H1 (cell line): ENCODE results near the gene COMMD6. TPM values are rescaled to one million over a fixed set of nuclear protein-coding genes. Genes with fewer than 3 reads are reported as not detected.

Experiments
- SP1 ChIP-seq: IDR thresholded peaks from 2 replicates; pipeline ENCODE4 v1.6.1; 2011; ENCODE audit warnings: low read depth, low read length
- SUZ12 ChIP-seq: fragments of 200-600 bp; sonication (generic); IDR thresholded peaks from 2 replicates; pipeline ENCODE4 v1.6.1; 2012; ENCODE audit warnings: mild to moderate bottlenecking, inconsistent platforms, low read length, moderate library complexity, mixed read lengths
- polyA plus RNA-seq, 7 experiments: library from polyadenylated mRNA; depleted of rRNA in 3 of 7; stranded (reverse) in 5 of 7; unstranded in 2 of 7; fragments of >200 nt in 5 of 7; fragments of 200-250 nt in 2 of 7; gene quantifications; 1 replicate in 5 of 7; 2 replicates in 1 of 7; 4 replicates in 1 of 7; pipeline versions ENCODE4 v1.2.1 to v1.2.3, GENCODE V29; 2011 to 2013; ENCODE audit warnings: missing spikeins in 2 of 7, mixed read lengths in 2 of 7
- total RNA-seq: library from RNA; stranded (reverse); fragmentation: NEBNext Ultra II Directional; extraction: Animal tissue kit (Norgen Biotek cat#: 25700); gene quantifications from 2 replicates; pipeline ENCODE4 v1.2.1, GENCODE V29; 2021
- TF ChIP-seq, protein P1 (sequence below): fragments of 300-600 bp; sonication (generic); IDR thresholded peaks from 2 replicates; pipeline ENCODE4 v1.7.1; 2012; ENCODE audit warnings: low read length, moderate library complexity, mild to moderate bottlenecking, inconsistent platforms; ENCODE audit not compliant: insufficient replicate concordance
- TF ChIP-seq, protein P2 (sequence below): IDR thresholded peaks from 2 replicates; pipeline ENCODE4 v1.6.1; 2011; ENCODE audit warnings: low read length, improper control_type of control experiment

COMMD6 gene
- total and polyA plus RNA-seq, 2 of the 8 experiments (the other 6 are each of a cell fraction or from before 2014, with no cell fraction given): 53.2 to 122 TPM

DNA sequence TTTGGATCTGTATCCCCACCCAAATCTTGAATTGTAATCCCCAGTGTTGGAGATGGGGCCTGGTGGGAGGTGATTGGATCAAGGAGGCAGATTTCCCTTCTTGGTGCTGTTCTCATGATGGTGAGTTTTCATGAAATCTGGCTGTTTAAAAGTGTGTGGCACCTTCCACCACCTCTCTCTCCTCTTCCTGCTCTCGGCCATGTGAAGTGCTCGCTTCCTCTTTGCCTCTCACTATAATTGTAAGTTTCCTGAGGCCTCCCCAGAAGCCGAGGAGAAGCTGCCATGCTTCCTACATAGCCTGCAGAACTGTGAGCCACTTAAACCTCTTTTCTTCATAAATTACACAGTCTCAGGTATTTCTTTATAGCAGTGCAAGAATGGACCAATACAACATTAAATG, 15.7 kb downstream of the COMMD6 start (continued):
- TF ChIP-seq, protein P1, sequence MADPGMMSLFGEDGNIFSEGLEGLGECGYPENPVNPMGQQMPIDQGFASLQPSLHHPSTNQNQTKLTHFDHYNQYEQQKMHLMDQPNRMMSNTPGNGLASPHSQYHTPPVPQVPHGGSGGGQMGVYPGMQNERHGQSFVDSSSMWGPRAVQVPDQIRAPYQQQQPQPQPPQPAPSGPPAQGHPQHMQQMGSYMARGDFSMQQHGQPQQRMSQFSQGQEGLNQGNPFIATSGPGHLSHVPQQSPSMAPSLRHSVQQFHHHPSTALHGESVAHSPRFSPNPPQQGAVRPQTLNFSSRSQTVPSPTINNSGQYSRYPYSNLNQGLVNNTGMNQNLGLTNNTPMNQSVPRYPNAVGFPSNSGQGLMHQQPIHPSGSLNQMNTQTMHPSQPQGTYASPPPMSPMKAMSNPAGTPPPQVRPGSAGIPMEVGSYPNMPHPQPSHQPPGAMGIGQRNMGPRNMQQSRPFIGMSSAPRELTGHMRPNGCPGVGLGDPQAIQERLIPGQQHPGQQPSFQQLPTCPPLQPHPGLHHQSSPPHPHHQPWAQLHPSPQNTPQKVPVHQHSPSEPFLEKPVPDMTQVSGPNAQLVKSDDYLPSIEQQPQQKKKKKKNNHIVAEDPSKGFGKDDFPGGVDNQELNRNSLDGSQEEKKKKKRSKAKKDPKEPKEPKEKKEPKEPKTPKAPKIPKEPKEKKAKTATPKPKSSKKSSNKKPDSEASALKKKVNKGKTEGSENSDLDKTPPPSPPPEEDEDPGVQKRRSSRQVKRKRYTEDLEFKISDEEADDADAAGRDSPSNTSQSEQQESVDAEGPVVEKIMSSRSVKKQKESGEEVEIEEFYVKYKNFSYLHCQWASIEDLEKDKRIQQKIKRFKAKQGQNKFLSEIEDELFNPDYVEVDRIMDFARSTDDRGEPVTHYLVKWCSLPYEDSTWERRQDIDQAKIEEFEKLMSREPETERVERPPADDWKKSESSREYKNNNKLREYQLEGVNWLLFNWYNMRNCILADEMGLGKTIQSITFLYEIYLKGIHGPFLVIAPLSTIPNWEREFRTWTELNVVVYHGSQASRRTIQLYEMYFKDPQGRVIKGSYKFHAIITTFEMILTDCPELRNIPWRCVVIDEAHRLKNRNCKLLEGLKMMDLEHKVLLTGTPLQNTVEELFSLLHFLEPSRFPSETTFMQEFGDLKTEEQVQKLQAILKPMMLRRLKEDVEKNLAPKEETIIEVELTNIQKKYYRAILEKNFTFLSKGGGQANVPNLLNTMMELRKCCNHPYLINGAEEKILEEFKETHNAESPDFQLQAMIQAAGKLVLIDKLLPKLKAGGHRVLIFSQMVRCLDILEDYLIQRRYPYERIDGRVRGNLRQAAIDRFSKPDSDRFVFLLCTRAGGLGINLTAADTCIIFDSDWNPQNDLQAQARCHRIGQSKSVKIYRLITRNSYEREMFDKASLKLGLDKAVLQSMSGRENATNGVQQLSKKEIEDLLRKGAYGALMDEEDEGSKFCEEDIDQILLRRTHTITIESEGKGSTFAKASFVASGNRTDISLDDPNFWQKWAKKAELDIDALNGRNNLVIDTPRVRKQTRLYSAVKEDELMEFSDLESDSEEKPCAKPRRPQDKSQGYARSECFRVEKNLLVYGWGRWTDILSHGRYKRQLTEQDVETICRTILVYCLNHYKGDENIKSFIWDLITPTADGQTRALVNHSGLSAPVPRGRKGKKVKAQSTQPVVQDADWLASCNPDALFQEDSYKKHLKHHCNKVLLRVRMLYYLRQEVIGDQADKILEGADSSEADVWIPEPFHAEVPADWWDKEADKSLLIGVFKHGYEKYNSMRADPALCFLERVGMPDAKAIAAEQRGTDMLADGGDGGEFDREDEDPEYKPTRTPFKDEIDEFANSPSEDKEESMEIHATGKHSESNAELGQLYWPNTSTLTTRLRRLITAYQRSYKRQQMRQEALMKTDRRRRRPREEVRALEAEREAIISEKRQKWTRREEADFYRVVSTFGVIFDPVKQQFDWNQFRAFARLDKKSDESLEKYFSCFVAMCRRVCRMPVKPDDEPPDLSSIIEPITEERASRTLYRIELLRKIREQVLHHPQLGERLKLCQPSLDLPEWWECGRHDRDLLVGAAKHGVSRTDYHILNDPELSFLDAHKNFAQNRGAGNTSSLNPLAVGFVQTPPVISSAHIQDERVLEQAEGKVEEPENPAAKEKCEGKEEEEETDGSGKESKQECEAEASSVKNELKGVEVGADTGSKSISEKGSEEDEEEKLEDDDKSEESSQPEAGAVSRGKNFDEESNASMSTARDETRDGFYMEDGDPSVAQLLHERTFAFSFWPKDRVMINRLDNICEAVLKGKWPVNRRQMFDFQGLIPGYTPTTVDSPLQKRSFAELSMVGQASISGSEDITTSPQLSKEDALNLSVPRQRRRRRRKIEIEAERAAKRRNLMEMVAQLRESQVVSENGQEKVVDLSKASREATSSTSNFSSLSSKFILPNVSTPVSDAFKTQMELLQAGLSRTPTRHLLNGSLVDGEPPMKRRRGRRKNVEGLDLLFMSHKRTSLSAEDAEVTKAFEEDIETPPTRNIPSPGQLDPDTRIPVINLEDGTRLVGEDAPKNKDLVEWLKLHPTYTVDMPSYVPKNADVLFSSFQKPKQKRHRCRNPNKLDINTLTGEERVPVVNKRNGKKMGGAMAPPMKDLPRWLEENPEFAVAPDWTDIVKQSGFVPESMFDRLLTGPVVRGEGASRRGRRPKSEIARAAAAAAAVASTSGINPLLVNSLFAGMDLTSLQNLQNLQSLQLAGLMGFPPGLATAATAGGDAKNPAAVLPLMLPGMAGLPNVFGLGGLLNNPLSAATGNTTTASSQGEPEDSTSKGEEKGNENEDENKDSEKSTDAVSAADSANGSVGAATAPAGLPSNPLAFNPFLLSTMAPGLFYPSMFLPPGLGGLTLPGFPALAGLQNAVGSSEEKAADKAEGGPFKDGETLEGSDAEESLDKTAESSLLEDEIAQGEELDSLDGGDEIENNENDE: no peak
- TF ChIP-seq, protein P2, sequence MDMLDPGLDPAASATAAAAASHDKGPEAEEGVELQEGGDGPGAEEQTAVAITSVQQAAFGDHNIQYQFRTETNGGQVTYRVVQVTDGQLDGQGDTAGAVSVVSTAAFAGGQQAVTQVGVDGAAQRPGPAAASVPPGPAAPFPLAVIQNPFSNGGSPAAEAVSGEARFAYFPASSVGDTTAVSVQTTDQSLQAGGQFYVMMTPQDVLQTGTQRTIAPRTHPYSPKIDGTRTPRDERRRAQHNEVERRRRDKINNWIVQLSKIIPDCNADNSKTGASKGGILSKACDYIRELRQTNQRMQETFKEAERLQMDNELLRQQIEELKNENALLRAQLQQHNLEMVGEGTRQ: no peak
- TF ChIP-seq SUZ12 (no peak), SP1 (no peak)
- TF ChIP-seq, all 59 proteins: peak for 0
